NCI-H2196 (cell line): ENCODE data around the gene TRPC1.

Experiments
- DNase-seq: peaks from one replicate; lab custom pipeline; 2025; ENCODE audit not compliant: unreplicated experiment; lab: John Stamatoyannopoulos, UW

Gene TRPC1

GRCh38 chr3:142837526-142837925, 113.7 kb downstream of the TRPC1 start:
- DNase-seq: no peak

GRCh38 chr3:142839831-142840230, 116.0 kb downstream of the TRPC1 start:
- no peak for DNase-seq

- DNase-seq: peak; percentile 24
Measured at GRCh38 chr3:142844339-142844977, 120.6 kb downstream of the TRPC1 start.

GRCh38 chr3:142846779-142847577, 123.1 kb downstream of the TRPC1 start:
- no peak for DNase-seq

DNA sequence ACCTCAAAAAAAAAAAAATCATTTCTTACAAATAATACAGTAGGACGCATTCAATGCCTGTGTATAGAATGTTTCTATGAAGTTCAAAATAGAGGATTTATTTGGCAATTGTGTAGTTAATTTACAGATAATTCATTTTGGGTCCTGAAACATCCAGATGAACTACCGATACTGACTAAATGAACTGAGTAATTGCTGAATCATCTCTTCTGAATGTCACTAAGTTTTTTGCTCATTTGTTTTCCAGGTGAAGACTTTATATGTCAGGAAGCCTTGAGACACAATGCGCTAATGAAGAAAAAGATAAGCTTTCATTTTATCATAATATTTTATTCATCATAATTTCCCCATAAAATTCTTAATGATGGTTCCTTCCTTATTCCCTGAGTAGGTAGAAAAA, 125.3 kb downstream of the TRPC1 start:
- no peak for DNase-seq

DNA sequence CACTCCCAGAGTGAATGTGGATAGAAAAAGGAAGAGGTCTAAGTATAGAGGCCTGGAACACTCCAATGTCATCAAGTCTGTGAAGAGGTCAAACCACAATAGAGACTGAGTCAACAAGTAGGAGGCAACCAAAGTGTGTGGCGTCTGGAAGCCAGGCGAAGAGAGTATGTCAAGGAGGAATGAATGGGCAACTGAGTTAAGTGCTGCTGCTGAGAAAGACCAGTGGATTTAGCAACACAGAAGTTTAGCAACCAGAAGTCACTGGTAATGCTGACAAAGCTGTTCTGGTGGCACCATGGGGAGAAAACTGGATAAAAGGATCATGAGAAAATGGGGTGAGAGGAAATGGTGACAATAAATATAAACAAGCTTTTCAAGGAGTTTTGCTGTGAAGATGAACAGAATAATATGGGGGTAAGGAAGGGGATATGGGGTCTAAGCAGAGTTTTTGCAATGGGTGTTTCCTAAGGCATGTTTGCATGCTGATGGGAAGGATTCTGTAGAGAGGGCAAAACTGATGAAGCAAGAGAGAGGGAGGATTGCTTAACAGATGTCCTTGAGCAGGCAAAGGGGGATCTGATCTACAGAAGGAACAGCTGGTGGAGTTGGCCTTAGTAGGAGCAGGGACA, 126.7 kb downstream of the TRPC1 start:
- DNase-seq: no peak

DNA sequence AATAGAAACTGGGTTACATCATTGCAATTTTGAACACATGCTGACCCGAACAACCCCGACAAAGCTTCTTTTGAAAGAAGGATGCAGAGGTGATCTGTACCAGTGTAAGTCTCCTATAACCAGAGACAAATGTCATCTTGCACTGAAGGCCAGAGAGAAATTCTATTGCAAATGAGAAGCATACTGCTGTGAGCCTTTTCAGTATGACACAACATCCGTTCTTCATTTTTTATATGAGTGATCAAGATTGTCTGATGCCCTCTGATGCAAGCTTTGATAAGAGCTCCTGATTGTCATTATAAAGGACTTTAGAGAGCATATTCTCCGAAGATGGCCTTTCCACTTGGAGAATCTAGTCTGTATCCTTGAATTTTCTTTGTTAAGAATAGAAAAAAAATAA, 128.2 kb downstream of the TRPC1 start:
- no peak for DNase-seq

- no peak for DNase-seq
Measured at GRCh38 chr3:142853270-142854168, 129.7 kb downstream of the TRPC1 start.

DNA sequence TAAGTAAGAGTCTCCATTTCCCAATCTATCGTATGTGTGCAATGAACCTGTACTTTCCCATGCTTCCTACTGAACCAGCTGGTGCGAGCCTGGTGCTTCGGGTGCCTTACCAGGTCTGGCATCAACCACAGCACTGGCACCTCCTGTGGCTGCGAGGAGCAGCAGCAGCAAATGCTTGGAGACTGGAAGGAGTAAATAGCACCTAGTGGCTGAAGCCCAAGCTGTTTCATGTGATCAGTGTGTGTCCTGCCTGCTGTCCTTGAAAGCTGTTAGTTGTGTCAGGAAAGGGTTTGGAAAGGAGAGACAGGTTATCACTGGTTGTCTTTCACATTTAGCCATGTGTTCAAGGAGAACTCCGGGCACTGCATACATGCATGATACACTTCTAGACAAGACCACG, 133.2 kb downstream of the TRPC1 start:
- peak; percentile 57 for DNase-seq
